ENCODE results near the gene NCL.

The NCL gene

GRCh38 chr2:231425291-231425810, 38.9 kb downstream of the NCL start:
- DNase-seq: no peak
- H3K9me3 ChIP-seq: no peaks in the 10 kb centered on the region
- no peaks in the 10 kb centered on the region for H3K27me3 ChIP-seq
- TF ChIP-seq CTCF (IDR thresholded peaks at IDR 0.05; ENCODE audit: low read depth, low read length): no peak
- no peaks in the 10 kb centered on the region for H3K36me3 ChIP-seq
- H3K4me1 ChIP-seq: no peaks in the 10 kb centered on the region
- H3K4me3 ChIP-seq (ENCODE audit: low read depth, low read length): no peak overlapping the region

- Histone ChIP-seq H3K27me3 (no peaks in the 10 kb centered on the region), H3K9me3 (no peaks in the 10 kb centered on the region), H3K4me1 (no peaks in the 10 kb centered on the region), H3K4me3 (ENCODE audit: low read depth, low read length) (no peak overlapping the region), H3K36me3 (no peaks in the 10 kb centered on the region)
- no peak for DNase-seq
- TF ChIP-seq CTCF (IDR thresholded peaks at IDR 0.05; ENCODE audit: low read depth, low read length): no peak
These were observed 41.1 kb downstream of the NCL start for GRCh38 chr2:231423176-231423575.

GRCh38 chr2:231422056-231422455, 42.2 kb downstream of the NCL start:
- Histone ChIP-seq H3K4me3 (ENCODE audit: low read depth, low read length) (no peak overlapping the region), H3K36me3 (no peaks in the 10 kb centered on the region), H3K9me3 (no peaks in the 10 kb centered on the region), H3K4me1 (no peaks in the 10 kb centered on the region), H3K27me3 (no peaks in the 10 kb centered on the region)
- DNase-seq: no peak
- TF ChIP-seq CTCF (IDR thresholded peaks at IDR 0.05; ENCODE audit: low read depth, low read length): no peak

GRCh38 chr2:231421051-231421580, 43.2 kb downstream of the NCL start:
- Histone ChIP-seq H3K4me3 (ENCODE audit: low read depth, low read length) (no peak overlapping the region), H3K9me3 (no peaks in the 10 kb centered on the region), H3K27me3 (no peaks in the 10 kb centered on the region), H3K4me1 (no peaks in the 10 kb centered on the region), H3K36me3 (no peaks in the 10 kb centered on the region)
- no peak for DNase-seq
- no peak for TF ChIP-seq CTCF (IDR thresholded peaks at IDR 0.05; ENCODE audit: low read depth, low read length)

GRCh38 chr2:231418820-231419640, 45.3 kb downstream of the NCL start:
- Histone ChIP-seq H3K9me3 (no peaks in the 10 kb centered on the region), H3K27me3 (no peaks in the 10 kb centered on the region), H3K4me1 (peaks cover 5% of the 10 kb centered on the region; the same call in 1 of the 2 replicates), H3K4me3 (ENCODE audit: low read depth, low read length) (no peak overlapping the region), H3K36me3 (no peaks in the 10 kb centered on the region)
- no peak for DNase-seq
- TF ChIP-seq CTCF (IDR thresholded peaks at IDR 0.05; ENCODE audit: low read depth, low read length): no peak

- Histone ChIP-seq H3K27me3 (no peaks in the 10 kb centered on the region), H3K36me3 (no peaks in the 10 kb centered on the region), H3K4me3 (ENCODE audit: low read depth, low read length) (no peak overlapping the region), H3K9me3 (no peaks in the 10 kb centered on the region), H3K4me1 (peaks cover 6% of the 10 kb centered on the region; the same call in 1 of the 2 replicates)
- no peak for TF ChIP-seq CTCF (IDR thresholded peaks at IDR 0.05; ENCODE audit: low read depth, low read length)
- no peak for DNase-seq
These were observed 49.3 kb downstream of the NCL start for GRCh38 chr2:231415029-231415428.

Data from BE2C (cell line).